ENCODE measurements around the gene PAX6. TPM values are rescaled to one million over a fixed set of nuclear protein-coding genes. Genes with fewer than 3 reads are reported as not detected.

Gene PAX6
- total RNA-seq, 1 donor from 2014 or later: 2.7 TPM

DNA sequence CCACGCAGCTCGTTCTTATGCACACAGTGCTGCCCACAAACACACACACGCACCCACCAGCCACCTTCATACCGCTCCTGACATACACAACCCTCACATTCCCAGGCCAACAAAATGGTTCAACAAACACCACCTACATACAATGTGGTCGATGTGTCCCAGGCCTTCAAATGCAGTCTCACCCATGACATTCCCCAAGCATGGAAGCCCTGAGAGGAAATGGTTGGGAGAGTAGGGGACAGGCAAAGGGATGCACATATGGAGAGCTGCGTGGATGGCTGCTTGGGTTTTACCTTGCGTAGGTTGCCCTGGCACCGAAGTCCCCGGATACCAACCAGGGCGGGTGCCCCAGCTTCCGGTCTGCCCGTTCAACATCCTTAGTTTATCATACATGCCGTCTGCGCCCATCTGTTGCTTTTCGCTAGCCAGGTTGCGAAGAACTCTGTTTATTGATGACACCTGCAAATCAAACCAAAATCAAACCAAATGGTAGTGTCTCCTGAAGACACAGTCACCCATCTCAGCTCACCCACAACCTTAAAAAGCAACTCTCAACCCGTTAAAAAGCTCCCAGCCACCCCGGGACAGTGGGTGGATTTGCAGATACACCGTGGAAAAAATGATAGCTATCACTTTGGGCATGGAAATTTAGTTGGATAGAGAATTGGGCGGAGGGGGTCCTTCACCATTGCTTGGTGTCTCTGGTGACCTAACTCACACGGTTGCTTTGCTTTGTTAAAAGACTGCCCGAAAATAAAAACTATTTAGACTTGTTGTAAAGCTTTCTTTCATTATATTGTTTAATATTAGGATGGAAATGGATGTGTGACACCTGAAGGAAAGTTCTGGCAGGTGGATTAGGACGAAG is 10.5 kb downstream of the PAX6 start:
- H3K4me1 Mint-ChIP-seq (ENCODE audit: unreplicated experiment): peaks cover 49% of the 10 kb centered on the region
- no peak overlapping the region for H3K27ac Mint-ChIP-seq (ENCODE audit: unreplicated experiment)
- peaks cover 58% of the 10 kb centered on the region for H3K27me3 Mint-ChIP-seq (ENCODE audit: unreplicated experiment)

DNA sequence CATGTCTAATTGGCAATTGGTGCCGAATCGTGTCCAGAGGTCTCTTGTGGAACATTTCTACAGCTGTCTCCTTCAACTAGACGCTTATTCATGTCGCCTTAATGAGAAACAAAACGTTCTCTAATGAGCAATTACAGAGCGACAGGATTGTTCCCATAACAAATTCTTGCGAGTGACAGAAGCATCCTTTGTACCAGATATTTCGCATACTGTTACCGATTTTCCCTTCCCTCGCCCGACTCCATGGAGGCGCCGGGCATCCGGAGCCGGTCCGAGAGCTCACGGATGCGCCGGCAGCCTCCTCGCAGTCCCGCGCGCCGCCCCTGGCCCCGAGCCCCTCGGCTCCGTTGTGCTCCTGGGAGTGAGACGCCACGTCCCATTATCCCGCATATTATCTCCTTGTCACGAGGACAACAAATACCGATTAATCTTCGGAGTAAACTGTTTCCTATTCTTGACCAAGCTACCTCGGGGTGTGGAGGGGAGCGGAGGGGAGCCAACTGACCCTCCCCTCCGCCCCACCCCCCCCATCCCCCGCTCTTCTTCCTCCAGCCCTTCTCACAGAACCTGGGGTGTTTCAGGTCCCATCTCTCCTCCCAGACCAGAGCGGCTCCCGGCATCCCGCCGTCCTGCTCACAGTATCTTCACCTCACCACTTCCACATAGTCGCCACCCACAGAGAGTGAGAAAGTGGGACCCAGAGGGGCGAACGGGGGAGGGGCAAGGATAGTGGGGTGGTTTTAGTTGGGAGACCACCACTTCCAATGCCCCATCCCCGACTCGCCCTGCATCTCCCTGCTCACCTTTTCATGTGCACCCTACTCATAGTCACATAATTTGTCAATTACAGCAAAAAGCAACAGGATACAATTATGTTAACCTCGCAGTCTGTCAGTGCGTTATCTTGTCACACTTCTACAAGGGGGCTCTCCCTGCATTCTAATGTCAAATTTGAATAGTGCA is 11.4 kb downstream of the PAX6 start:
- H3K9me3 Mint-ChIP-seq (ENCODE audit: unreplicated experiment): no peaks in the 10 kb centered on the region
- peaks cover 56% of the 10 kb centered on the region for H3K27me3 Mint-ChIP-seq (ENCODE audit: unreplicated experiment)
- DNase-seq (ENCODE audit: low spot score): no peak
- peaks cover 47% of the 10 kb centered on the region for H3K4me1 Mint-ChIP-seq (ENCODE audit: unreplicated experiment)
- H3K27ac Mint-ChIP-seq (ENCODE audit: unreplicated experiment): no peak overlapping the region
- TF ChIP-seq, protein P1, sequence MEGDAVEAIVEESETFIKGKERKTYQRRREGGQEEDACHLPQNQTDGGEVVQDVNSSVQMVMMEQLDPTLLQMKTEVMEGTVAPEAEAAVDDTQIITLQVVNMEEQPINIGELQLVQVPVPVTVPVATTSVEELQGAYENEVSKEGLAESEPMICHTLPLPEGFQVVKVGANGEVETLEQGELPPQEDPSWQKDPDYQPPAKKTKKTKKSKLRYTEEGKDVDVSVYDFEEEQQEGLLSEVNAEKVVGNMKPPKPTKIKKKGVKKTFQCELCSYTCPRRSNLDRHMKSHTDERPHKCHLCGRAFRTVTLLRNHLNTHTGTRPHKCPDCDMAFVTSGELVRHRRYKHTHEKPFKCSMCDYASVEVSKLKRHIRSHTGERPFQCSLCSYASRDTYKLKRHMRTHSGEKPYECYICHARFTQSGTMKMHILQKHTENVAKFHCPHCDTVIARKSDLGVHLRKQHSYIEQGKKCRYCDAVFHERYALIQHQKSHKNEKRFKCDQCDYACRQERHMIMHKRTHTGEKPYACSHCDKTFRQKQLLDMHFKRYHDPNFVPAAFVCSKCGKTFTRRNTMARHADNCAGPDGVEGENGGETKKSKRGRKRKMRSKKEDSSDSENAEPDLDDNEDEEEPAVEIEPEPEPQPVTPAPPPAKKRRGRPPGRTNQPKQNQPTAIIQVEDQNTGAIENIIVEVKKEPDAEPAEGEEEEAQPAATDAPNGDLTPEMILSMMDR (IDR thresholded peaks at IDR 0.05; ENCODE audit: unreplicated experiment): no peak
- no peaks in the 10 kb centered on the region for H3K36me3 Mint-ChIP-seq (ENCODE audit: low read depth, unreplicated experiment)
- H3K4me3 Mint-ChIP-seq (ENCODE audit: unreplicated experiment): peak overlapping the region; percentile 51

More for the DNA sequence above, 10.5 kb downstream of the PAX6 start:
- TF ChIP-seq, protein P1 (IDR thresholded peaks at IDR 0.05; ENCODE audit: unreplicated experiment): no peak
- no peaks in the 10 kb centered on the region for H3K9me3 Mint-ChIP-seq (ENCODE audit: unreplicated experiment)
- H3K4me3 Mint-ChIP-seq (ENCODE audit: unreplicated experiment): peak overlapping the region; percentile 13
- DNase-seq (ENCODE audit: low spot score): no peak
- no peaks in the 10 kb centered on the region for H3K36me3 Mint-ChIP-seq (ENCODE audit: low read depth, unreplicated experiment)

DNA sequence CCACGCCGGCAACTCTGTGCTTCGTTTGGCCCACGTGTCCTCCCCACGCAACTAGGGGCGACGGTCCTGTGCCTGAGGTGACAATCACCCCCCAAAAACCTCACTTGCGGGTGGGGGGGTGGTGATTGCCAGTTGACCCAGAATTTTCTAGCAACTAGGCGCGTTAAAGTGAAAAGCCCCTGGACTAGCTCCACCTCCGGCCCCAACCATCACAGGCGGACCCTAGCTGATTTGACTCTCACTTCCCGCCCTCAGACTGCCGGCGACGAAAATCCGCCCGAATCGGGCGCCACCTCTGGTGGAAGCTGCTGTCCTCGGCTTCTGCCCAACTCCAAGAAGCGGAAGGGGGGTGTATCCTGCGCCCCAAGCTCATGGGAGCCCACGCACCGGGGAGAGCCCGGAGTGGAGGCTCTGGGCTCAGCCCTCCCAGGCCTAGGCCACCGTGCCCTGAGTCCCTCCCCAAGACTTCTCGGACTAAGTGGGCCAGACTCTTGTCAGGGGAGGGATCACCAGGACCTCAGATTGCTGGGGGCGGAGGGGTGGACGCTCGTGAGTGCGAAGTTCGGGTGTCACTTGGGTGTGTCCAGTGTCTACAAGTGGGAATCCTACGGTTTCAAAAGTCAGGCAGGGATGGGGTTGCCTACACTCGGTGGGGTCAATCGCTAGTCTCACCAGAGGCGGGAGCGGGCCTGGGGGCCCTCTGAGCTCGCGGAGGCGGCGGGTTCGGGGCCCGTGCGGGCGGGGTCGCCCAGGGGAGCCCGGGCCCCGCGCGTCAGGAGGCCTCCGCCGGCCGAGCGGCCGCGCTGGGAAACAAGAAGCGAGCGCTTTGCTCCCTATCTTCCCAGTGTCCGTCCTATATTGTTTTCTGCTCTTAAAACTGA is 12.3 kb downstream of the PAX6 start:
- no peaks in the 10 kb centered on the region for H3K36me3 Mint-ChIP-seq (ENCODE audit: low read depth, unreplicated experiment)
- DNase-seq (ENCODE audit: low spot score): peak; percentile 63
- TF ChIP-seq, protein P1 (IDR thresholded peaks at IDR 0.05; ENCODE audit: unreplicated experiment): no peak
- H3K27ac Mint-ChIP-seq (ENCODE audit: unreplicated experiment): no peak overlapping the region
- peak overlapping the region; percentile 51 for H3K4me3 Mint-ChIP-seq (ENCODE audit: unreplicated experiment)
- peaks cover 44% of the 10 kb centered on the region for H3K4me1 Mint-ChIP-seq (ENCODE audit: unreplicated experiment)
- H3K9me3 Mint-ChIP-seq (ENCODE audit: unreplicated experiment): no peaks in the 10 kb centered on the region
- peaks cover 53% of the 10 kb centered on the region for H3K27me3 Mint-ChIP-seq (ENCODE audit: unreplicated experiment)

DNA sequence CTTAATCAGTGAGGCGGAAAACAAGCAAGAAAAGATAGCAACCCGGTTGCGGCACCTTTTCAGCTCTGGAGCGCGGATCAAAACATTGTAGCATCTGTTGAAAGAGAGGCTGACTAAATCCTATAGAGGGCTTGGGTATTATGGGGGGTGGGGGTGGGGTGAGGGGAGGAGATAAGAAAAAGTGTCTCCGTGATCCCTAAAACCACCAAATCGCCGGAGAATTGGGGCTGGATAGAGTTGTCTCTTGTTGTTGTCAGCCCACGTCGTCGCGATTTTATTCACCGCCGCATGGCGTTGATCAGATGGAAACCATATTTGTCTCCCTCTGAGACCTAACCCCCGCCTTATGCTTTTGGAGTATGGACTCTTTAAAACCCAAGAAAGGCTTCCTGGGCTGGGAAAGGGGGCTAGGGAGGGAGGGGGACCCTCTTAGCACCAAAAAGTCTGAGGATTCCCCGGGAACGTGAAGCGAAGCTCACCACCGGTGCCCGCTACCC is 13.0 kb downstream of the PAX6 start:
- Mint-ChIP-seq H3K9me3 (ENCODE audit: unreplicated experiment) (no peaks in the 10 kb centered on the region), H3K27ac (ENCODE audit: unreplicated experiment) (no peak overlapping the region), H3K36me3 (ENCODE audit: low read depth, unreplicated experiment) (no peaks in the 10 kb centered on the region), H3K4me1 (ENCODE audit: unreplicated experiment) (peaks cover 37% of the 10 kb centered on the region), H3K4me3 (ENCODE audit: unreplicated experiment) (peak overlapping the region; percentile 28), H3K27me3 (ENCODE audit: unreplicated experiment) (peaks cover 50% of the 10 kb centered on the region)
- no peak for DNase-seq (ENCODE audit: low spot score)
- TF ChIP-seq, protein P1 (IDR thresholded peaks at IDR 0.05; ENCODE audit: unreplicated experiment): no peak

Measured in endothelial cell (in vitro differentiated cells).